GM10248 (cell line): Measurements from ENCODE around the gene OSBPL9.
"Not testable (repeated sequence)": the region's sequence is repeated elsewhere in the genome, so short reads cannot be mapped to it uniquely, and the experiment has no call there.

Experiments
- CTCF ChIA-PET: fragments of 300-600 bp; sonication (Branson Sonifier 250); formaldehyde crosslinking; extraction: SDS; loops from one replicate; lab custom pipeline; 2021; ENCODE audit warnings: antibody characterized with exemption; lab: Yijun Ruan, JAX
- POLR2A ChIA-PET: fragments of 350-650 bp; sonication (Branson Sonifier 250); formaldehyde crosslinking; extraction: SDS; loops from one replicate; lab custom pipeline; 2020; ENCODE audit warnings: antibody characterized with exemption; lab: Yijun Ruan, JAX
- DNase-seq: peaks from one replicate; pipeline ENCODE4 v3.0.0; 2012; ENCODE audit errors: extremely low spot score
- TF ChIP-seq, protein P1 (sequence below): IDR thresholded peaks from 2 replicates; pipeline ENCODE4 v1.5.1; 2012; ENCODE audit warnings: mild to moderate bottlenecking, low read depth; ENCODE audit errors: extremely low read depth, missing control alignments, control extremely low read depth

The OSBPL9 gene

GRCh38 chr1:51697166-51697565, 80.3 kb downstream of the OSBPL9 start:
- ChIA-PET POLR2A (interaction anchor here (0.6 kb wide), 1 partner anchor 60 kb away, joined by 3 read pairs; no protein-coding TSS in a partner anchor), CTCF (interaction anchor here (1.2 to 2.9 kb wide), 2 partner anchors 9 to 16 kb away, joined by 3 to 15 read pairs; no protein-coding TSS in a partner anchor)
- TF ChIP-seq, protein P1, sequence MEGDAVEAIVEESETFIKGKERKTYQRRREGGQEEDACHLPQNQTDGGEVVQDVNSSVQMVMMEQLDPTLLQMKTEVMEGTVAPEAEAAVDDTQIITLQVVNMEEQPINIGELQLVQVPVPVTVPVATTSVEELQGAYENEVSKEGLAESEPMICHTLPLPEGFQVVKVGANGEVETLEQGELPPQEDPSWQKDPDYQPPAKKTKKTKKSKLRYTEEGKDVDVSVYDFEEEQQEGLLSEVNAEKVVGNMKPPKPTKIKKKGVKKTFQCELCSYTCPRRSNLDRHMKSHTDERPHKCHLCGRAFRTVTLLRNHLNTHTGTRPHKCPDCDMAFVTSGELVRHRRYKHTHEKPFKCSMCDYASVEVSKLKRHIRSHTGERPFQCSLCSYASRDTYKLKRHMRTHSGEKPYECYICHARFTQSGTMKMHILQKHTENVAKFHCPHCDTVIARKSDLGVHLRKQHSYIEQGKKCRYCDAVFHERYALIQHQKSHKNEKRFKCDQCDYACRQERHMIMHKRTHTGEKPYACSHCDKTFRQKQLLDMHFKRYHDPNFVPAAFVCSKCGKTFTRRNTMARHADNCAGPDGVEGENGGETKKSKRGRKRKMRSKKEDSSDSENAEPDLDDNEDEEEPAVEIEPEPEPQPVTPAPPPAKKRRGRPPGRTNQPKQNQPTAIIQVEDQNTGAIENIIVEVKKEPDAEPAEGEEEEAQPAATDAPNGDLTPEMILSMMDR: no peak
- DNase-seq: no peak

- CTCF ChIA-PET: interaction anchor here (1.3 to 2.9 kb wide), 3 partner anchors 9 to 24 kb away, joined by 4 to 15 read pairs (median 6); no protein-coding TSS in a partner anchor
- TF ChIP-seq, protein P1: no peak
- no peak for DNase-seq
- POLR2A ChIA-PET: no interaction called here
Observed at GRCh38 chr1:51699391-51699790, 82.5 kb downstream of the OSBPL9 start.

- CTCF ChIA-PET, POLR2A ChIA-PET, DNase-seq: not testable (repeated sequence)
Observed at GRCh38 chr1:51701782-51702181, 84.9 kb downstream of the OSBPL9 start.

- POLR2A ChIA-PET, DNase-seq, CTCF ChIA-PET: not testable (repeated sequence)
Observed at GRCh38 chr1:51702220-51702619, 85.3 kb downstream of the OSBPL9 start.

GRCh38 chr1:51705035-51705434, 88.1 kb downstream of the OSBPL9 start:
- no peak for DNase-seq
- TF ChIP-seq, protein P1: no peak
- POLR2A ChIA-PET: no interaction called here
- CTCF ChIA-PET: interaction anchor here (1.2 to 1.3 kb wide), 3 partner anchors 12 to 33 kb away, joined by 3 to 5 read pairs (median 4); no protein-coding TSS in a partner anchor

DNA sequence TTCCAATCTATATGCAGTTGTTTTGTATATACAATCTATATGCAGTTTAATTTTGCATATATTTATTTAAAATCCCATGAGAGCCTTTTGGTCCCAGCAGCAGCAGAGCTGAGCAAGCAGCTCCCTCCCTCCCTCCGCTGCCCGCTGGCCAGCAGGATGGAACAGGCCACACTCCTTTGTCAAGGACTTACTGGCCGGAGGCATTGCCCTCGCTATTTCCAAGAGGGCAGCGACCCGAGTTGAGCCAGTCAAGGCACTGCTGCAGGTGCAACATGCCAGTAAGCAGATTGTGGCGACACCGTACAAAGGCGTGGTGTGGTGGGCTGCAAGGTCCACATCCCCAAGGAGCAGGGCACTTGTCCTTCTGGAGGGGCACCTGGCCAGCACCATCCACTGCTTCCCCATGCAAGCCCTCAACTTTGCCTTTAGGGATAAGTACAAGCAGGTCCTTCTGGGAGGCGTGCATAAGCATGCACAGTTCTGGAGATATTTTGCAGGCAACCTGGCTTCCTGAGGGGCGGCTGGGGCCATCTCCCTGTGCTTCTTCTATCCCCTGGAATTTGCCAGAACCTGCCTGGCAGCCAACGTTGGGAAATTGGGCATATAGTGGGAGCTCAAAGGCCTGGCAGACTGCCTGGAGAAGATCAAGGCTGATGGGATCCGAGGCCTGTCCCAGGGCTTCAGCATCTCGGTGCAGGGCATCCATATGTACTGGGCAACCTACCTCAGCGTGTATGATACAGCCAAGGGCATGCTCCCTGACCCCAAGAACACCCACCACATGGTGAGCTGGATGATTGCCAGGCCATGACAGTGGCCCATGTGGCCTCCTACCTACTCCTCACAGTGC, 92.2 kb downstream of the OSBPL9 start:
- DNase-seq: no peak
- POLR2A ChIA-PET: no interaction called here
- TF ChIP-seq, protein P1: no peak
- CTCF ChIA-PET: no interaction called here

- CTCF ChIA-PET: no interaction called here
- POLR2A ChIA-PET: no interaction called here
- DNase-seq: no peak
- TF ChIP-seq, protein P1: no peak
Observed at GRCh38 chr1:51709951-51710350, 93.1 kb downstream of the OSBPL9 start.
